A673 (cell line): Measurements from ENCODE around the gene CENPM.

ENCODE experiments used
- EZH2 ChIP-seq: fragments of 200-600 bp; sonication (generic); IDR thresholded peaks from 2 replicates; pipeline ENCODE4 v1.6.1; 2017; ENCODE audit warnings: borderline replicate concordance, low read depth, mild to moderate bottlenecking, mixed read lengths, antibody characterized with exemption, low read length; ENCODE audit not compliant: poor library complexity, severe bottlenecking
- TF ChIP-seq, protein P1 (sequence below): fragments of 300-800, 200-600 bp; sonication (generic); conservative IDR thresholded peaks from 2 replicates; pipeline ENCODE4 v1.5.1; 2017; ENCODE audit warnings: low read depth, mild to moderate bottlenecking, antibody characterized with exemption, low read length, moderate library complexity, mixed read lengths

DNA sequence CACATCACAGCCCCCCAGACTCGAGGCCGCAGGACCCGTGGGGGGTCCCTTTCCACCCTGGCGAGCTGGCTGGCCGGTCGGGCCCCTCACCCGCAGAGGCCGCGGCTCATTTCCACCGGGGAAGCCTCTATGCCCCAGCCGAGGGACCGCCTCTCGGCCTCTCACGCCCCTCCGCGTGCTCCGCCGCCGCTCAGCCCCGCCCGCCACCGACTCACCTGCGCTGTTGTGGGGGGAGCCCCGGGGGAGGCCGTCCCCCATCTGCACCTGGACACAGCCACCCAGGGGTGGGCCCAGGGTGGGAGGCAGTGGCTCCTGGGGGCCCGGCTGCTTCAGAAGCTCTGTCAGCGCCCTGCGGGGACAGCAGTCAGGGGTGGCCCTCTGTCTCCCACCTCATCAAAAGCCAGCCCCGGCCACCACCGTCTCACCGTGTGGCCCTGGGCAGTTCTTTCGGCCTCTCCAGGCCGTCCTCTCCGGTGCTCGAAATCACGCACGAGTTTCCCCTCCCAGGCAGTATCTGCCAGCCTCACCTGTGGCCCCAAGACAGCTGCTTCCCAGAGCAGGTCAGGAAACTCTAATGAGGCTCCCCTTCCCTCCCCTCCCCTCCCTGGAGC lies 35.8 kb downstream of the CENPM start:
- TF ChIP-seq EZH2, result no peak
- TF ChIP-seq, protein P1, sequence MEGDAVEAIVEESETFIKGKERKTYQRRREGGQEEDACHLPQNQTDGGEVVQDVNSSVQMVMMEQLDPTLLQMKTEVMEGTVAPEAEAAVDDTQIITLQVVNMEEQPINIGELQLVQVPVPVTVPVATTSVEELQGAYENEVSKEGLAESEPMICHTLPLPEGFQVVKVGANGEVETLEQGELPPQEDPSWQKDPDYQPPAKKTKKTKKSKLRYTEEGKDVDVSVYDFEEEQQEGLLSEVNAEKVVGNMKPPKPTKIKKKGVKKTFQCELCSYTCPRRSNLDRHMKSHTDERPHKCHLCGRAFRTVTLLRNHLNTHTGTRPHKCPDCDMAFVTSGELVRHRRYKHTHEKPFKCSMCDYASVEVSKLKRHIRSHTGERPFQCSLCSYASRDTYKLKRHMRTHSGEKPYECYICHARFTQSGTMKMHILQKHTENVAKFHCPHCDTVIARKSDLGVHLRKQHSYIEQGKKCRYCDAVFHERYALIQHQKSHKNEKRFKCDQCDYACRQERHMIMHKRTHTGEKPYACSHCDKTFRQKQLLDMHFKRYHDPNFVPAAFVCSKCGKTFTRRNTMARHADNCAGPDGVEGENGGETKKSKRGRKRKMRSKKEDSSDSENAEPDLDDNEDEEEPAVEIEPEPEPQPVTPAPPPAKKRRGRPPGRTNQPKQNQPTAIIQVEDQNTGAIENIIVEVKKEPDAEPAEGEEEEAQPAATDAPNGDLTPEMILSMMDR, result no peak
